Measurements from ENCODE around the gene ZC3H8. TPM values are rescaled to one million over a fixed set of nuclear protein-coding genes. Genes with fewer than 3 reads are reported as not detected.

Gene ZC3H8
- total RNA-seq, 1 donor from 2014 or later = 20.7 TPM

DNA sequence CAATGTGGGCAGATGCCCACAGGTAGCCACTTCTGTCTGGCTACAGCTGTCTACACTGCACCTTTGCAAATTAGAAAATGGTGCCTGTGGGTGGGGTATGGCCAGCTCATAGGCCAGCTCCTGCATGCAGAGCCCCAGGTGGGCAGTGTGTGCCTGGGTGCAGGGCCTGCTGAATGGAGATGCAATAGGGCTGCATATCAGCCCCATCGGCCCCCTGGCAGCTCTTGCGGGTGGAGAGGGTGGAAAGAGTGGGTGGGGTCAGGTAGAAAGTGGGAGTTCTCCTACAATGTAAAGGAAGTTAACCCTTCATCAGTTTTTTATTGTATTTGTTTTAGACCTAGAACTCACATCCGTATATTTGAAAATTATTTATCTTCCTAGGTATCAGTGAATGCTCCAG lies 79.5 kb downstream of the ZC3H8 start:
- peaks cover 7% of the 10 kb centered on the region for H3K27me3 Mint-ChIP-seq
- TF ChIP-seq, protein P1, sequence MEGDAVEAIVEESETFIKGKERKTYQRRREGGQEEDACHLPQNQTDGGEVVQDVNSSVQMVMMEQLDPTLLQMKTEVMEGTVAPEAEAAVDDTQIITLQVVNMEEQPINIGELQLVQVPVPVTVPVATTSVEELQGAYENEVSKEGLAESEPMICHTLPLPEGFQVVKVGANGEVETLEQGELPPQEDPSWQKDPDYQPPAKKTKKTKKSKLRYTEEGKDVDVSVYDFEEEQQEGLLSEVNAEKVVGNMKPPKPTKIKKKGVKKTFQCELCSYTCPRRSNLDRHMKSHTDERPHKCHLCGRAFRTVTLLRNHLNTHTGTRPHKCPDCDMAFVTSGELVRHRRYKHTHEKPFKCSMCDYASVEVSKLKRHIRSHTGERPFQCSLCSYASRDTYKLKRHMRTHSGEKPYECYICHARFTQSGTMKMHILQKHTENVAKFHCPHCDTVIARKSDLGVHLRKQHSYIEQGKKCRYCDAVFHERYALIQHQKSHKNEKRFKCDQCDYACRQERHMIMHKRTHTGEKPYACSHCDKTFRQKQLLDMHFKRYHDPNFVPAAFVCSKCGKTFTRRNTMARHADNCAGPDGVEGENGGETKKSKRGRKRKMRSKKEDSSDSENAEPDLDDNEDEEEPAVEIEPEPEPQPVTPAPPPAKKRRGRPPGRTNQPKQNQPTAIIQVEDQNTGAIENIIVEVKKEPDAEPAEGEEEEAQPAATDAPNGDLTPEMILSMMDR (conservative IDR thresholded peaks at IDR 0.05) = no peak
- H3K36me3 Mint-ChIP-seq = peaks cover 12% of the 10 kb centered on the region

GRCh38 chr2:112174383-112174782 lies 80.5 kb downstream of the ZC3H8 start:
- Mint-ChIP-seq H3K27me3 (no peaks in the 10 kb centered on the region), H3K4me3 (no peak overlapping the region), H3K27ac (no peak overlapping the region), H3K9me3 (peaks cover 8% of the 10 kb centered on the region), H3K4me1 (ENCODE audit: unreplicated experiment) (peaks cover 3% of the 10 kb centered on the region), H3K36me3 (peaks cover 11% of the 10 kb centered on the region)
- no peak for DNase-seq (ENCODE audit: extremely low spot score, unreplicated experiment)
- TF ChIP-seq, protein P1 (conservative IDR thresholded peaks at IDR 0.05) = no peak

More for the DNA sequence above, 79.5 kb downstream of the ZC3H8 start:
- H3K9me3 Mint-ChIP-seq = peaks cover 8% of the 10 kb centered on the region
- no peak overlapping the region for H3K4me3 Mint-ChIP-seq
- no peak for DNase-seq (ENCODE audit: extremely low spot score, unreplicated experiment)
- H3K4me1 Mint-ChIP-seq (ENCODE audit: unreplicated experiment) = no peaks in the 10 kb centered on the region
- no peak overlapping the region for H3K27ac Mint-ChIP-seq

DNA sequence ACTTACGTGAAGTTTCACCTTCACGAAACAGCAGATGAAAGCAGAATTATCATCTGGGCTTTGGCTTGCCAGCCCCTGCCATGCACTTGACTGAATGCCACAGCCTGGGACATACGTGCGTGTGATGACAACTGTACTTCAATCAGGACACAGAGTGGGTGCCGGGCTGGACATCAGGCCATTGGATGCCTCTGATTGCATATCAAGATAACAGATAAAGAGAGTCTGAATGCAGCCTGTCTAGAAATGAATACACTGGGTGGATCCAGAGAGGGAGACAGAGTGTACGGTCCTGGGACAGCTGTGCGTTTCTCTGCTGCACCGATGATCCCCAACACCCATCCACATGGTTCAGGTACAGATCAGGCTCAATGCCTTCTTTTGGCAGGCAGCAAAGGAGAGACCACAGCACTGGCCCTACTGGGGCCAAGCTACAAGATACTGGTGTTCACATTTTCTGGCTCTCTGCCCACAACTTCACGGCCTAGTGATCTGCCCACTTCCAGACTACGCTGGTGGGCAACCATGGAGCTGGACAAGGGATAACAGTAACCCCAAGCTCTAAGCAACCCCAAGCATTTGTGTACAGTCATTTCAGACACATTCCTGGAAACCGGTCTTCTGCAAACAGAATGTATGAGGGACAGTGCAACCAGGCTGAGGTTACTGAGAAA lies 81.1 kb downstream of the ZC3H8 start:
- Mint-ChIP-seq H3K36me3 (peaks cover 5% of the 10 kb centered on the region), H3K4me3 (no peak overlapping the region), H3K27me3 (no peaks in the 10 kb centered on the region), H3K9me3 (peaks cover 4% of the 10 kb centered on the region), H3K27ac (no peak overlapping the region), H3K4me1 (ENCODE audit: unreplicated experiment) (peaks cover 5% of the 10 kb centered on the region)
- no peak for DNase-seq (ENCODE audit: extremely low spot score, unreplicated experiment)
- TF ChIP-seq, protein P1 (conservative IDR thresholded peaks at IDR 0.05) = no peak

DNA sequence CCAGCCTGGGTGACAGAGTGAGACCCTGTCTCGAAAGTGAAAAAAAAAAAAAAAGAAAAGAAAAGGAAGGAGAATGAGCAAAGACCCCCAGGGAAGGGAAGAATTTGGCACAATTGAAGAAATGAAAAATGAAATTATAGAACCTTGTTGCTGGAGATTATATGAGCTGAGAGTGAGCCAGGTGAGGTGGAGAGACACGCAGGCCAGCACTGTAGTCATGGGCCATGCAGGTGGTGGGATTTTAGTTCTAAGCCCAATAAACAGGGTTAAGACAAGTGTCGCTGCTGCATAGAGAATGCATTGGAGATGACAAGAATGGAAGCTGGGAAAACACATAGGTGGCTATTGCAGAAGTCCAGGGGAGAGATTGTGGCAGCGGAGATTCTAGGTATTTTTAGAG lies 84.3 kb downstream of the ZC3H8 start:
- TF ChIP-seq, protein P1 (conservative IDR thresholded peaks at IDR 0.05) = no peak
- DNase-seq (ENCODE audit: extremely low spot score, unreplicated experiment) = no peak
- no peaks in the 10 kb centered on the region for H3K9me3 Mint-ChIP-seq
- no peak overlapping the region for H3K4me3 Mint-ChIP-seq
- no peaks in the 10 kb centered on the region for H3K36me3 Mint-ChIP-seq
- H3K27ac Mint-ChIP-seq = no peak overlapping the region
- no peaks in the 10 kb centered on the region for H3K27me3 Mint-ChIP-seq
- peaks cover 5% of the 10 kb centered on the region for H3K4me1 Mint-ChIP-seq (ENCODE audit: unreplicated experiment)

- Mint-ChIP-seq H3K4me1 (ENCODE audit: unreplicated experiment) (peaks cover 5% of the 10 kb centered on the region), H3K9me3 (no peaks in the 10 kb centered on the region), H3K36me3 (no peaks in the 10 kb centered on the region), H3K4me3 (no peak overlapping the region), H3K27ac (no peak overlapping the region), H3K27me3 (no peaks in the 10 kb centered on the region)
- TF ChIP-seq, protein P1 (conservative IDR thresholded peaks at IDR 0.05) = no peak
- DNase-seq (ENCODE audit: extremely low spot score, unreplicated experiment) = no peak
These were observed 86.3 kb downstream of the ZC3H8 start for GRCh38 chr2:112168422-112169124.
